ENCODE measurements around the gene SLC16A5. TPM values are rescaled to one million over a fixed set of nuclear protein-coding genes. Genes with fewer than 3 reads are reported as not detected.

SLC16A5 gene
- total RNA-seq, 1 experiment from 2014 or later = 32.4 TPM

DNA sequence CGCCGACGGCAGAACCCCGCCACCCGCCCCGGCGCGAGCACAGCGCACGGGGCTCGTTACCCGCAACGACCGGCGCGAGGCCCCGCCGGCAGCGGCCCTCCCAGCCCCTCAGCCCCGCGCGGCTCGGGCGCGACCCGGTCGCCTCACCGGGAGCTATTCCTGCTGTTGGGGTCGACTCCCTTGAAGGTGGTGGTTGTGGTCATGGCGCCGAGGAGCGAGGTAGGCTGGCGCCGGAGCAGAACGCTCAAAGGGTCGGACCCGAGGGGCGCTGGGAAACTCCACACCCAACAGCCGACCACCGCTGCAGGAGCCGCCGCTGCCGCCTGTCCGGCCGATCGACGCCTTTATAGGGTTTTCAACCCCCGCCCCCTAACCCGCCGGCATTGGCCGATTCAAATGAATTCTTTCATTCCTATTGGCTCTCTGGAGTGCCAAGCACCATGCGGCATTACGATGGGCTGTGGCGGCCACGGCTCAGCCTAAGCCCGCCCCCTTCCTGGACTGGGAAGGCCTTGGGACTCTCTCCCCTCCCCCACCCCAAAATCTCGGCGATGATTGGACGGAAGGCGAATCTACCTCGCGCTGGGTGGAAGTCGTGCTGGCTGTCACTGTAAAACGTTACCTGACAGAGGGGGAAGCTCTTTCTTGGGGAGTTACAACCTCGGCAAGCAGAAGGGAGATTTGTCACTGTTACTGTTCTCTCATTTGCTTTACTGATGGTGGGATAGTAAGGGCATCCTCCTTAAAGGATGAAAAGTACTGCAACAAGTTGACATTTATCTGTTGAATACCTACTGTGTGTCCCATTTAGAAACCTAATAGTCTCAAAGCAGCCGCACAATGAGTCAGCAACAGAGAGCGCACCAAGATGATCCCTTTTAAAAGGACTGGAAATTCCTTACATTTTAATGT is 66.7 kb downstream of the SLC16A5 start, which contains the start of gene JPT1 (continued):
- TF ChIP-seq SOX15 (CRISPR knock-in tag; IDR thresholded peaks at IDR 0.05) (no peak), ATF1 (CRISPR knock-in tag; IDR thresholded peaks at IDR 0.05) (no peak), MLX (CRISPR knock-in tag; IDR thresholded peaks at IDR 0.05) (0 out of 2 replicates have a peak, but pooled peaks have one; percentile 37), NR3C1 (CRISPR knock-in tag; conservative IDR thresholded peaks at IDR 0.05; ENCODE audit: low read depth) (no peak), OVOL2 (CRISPR knock-in tag; IDR thresholded peaks at IDR 0.05; ENCODE audit: borderline replicate concordance) (no peak), CTCF (IDR thresholded peaks at IDR 0.05) (no peak), ZNF423 (CRISPR knock-in tag; IDR thresholded peaks at IDR 0.05) (no peak), E2F4 (CRISPR knock-in tag; IDR thresholded peaks at IDR 0.05; ENCODE audit: borderline replicate concordance, low read depth) (no peak), JAZF1 (CRISPR knock-in tag; IDR thresholded peaks at IDR 0.05) (no peak), TP53 (CRISPR knock-in tag; IDR thresholded peaks at IDR 0.05) (no peak), RORB (CRISPR knock-in tag; IDR thresholded peaks at IDR 0.05) (no peak), MXD4 (CRISPR knock-in tag; IDR thresholded peaks at IDR 0.05; ENCODE audit: borderline replicate concordance) (no peak), ZNF512 (CRISPR knock-in tag; IDR thresholded peaks at IDR 0.05; ENCODE audit: borderline replicate concordance) (no peak), HMGA2 (CRISPR knock-in tag; IDR thresholded peaks at IDR 0.05) (no peak)
- TF ChIP-seq, protein P1, sequence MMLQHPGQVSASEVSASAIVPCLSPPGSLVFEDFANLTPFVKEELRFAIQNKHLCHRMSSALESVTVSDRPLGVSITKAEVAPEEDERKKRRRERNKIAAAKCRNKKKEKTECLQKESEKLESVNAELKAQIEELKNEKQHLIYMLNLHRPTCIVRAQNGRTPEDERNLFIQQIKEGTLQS (CRISPR knock-in tag; conservative IDR thresholded peaks at IDR 0.05) = no peak
- TF ChIP-seq, protein P2, sequence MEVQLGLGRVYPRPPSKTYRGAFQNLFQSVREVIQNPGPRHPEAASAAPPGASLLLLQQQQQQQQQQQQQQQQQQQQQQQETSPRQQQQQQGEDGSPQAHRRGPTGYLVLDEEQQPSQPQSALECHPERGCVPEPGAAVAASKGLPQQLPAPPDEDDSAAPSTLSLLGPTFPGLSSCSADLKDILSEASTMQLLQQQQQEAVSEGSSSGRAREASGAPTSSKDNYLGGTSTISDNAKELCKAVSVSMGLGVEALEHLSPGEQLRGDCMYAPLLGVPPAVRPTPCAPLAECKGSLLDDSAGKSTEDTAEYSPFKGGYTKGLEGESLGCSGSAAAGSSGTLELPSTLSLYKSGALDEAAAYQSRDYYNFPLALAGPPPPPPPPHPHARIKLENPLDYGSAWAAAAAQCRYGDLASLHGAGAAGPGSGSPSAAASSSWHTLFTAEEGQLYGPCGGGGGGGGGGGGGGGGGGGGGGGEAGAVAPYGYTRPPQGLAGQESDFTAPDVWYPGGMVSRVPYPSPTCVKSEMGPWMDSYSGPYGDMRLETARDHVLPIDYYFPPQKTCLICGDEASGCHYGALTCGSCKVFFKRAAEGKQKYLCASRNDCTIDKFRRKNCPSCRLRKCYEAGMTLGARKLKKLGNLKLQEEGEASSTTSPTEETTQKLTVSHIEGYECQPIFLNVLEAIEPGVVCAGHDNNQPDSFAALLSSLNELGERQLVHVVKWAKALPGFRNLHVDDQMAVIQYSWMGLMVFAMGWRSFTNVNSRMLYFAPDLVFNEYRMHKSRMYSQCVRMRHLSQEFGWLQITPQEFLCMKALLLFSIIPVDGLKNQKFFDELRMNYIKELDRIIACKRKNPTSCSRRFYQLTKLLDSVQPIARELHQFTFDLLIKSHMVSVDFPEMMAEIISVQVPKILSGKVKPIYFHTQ (CRISPR knock-in tag; IDR thresholded peaks at IDR 0.05) = 0 out of 2 replicates have a peak, but pooled peaks have one; percentile 33
- TF ChIP-seq, protein P3, sequence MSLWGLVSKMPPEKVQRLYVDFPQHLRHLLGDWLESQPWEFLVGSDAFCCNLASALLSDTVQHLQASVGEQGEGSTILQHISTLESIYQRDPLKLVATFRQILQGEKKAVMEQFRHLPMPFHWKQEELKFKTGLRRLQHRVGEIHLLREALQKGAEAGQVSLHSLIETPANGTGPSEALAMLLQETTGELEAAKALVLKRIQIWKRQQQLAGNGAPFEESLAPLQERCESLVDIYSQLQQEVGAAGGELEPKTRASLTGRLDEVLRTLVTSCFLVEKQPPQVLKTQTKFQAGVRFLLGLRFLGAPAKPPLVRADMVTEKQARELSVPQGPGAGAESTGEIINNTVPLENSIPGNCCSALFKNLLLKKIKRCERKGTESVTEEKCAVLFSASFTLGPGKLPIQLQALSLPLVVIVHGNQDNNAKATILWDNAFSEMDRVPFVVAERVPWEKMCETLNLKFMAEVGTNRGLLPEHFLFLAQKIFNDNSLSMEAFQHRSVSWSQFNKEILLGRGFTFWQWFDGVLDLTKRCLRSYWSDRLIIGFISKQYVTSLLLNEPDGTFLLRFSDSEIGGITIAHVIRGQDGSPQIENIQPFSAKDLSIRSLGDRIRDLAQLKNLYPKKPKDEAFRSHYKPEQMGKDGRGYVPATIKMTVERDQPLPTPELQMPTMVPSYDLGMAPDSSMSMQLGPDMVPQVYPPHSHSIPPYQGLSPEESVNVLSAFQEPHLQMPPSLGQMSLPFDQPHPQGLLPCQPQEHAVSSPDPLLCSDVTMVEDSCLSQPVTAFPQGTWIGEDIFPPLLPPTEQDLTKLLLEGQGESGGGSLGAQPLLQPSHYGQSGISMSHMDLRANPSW (CRISPR knock-in tag; conservative IDR thresholded peaks at IDR 0.05; ENCODE audit: low read depth) = no peak
- TF ChIP-seq, protein P4, sequence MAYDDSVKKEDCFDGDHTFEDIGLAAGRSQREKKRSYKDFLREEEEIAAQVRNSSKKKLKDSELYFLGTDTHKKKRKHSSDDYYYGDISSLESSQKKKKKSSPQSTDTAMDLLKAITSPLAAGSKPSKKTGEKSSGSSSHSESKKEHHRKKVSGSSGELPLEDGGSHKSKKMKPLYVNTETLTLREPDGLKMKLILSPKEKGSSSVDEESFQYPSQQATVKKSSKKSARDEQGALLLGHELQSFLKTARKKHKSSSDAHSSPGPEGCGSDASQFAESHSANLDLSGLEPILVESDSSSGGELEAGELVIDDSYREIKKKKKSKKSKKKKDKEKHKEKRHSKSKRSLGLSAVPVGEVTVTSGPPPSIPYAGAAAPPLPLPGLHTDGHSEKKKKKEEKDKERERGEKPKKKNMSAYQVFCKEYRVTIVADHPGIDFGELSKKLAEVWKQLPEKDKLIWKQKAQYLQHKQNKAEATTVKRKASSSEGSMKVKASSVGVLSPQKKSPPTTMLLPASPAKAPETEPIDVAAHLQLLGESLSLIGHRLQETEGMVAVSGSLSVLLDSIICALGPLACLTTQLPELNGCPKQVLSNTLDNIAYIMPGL (CRISPR knock-in tag; IDR thresholded peaks at IDR 0.05) = peak; percentile 61; the same call in 1 of the 2 replicates
- TF ChIP-seq, protein P5, sequence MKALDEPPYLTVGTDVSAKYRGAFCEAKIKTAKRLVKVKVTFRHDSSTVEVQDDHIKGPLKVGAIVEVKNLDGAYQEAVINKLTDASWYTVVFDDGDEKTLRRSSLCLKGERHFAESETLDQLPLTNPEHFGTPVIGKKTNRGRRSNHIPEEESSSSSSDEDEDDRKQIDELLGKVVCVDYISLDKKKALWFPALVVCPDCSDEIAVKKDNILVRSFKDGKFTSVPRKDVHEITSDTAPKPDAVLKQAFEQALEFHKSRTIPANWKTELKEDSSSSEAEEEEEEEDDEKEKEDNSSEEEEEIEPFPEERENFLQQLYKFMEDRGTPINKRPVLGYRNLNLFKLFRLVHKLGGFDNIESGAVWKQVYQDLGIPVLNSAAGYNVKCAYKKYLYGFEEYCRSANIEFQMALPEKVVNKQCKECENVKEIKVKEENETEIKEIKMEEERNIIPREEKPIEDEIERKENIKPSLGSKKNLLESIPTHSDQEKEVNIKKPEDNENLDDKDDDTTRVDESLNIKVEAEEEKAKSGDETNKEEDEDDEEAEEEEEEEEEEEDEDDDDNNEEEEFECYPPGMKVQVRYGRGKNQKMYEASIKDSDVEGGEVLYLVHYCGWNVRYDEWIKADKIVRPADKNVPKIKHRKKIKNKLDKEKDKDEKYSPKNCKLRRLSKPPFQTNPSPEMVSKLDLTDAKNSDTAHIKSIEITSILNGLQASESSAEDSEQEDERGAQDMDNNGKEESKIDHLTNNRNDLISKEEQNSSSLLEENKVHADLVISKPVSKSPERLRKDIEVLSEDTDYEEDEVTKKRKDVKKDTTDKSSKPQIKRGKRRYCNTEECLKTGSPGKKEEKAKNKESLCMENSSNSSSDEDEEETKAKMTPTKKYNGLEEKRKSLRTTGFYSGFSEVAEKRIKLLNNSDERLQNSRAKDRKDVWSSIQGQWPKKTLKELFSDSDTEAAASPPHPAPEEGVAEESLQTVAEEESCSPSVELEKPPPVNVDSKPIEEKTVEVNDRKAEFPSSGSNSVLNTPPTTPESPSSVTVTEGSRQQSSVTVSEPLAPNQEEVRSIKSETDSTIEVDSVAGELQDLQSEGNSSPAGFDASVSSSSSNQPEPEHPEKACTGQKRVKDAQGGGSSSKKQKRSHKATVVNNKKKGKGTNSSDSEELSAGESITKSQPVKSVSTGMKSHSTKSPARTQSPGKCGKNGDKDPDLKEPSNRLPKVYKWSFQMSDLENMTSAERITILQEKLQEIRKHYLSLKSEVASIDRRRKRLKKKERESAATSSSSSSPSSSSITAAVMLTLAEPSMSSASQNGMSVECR (CRISPR knock-in tag; IDR thresholded peaks at IDR 0.05; ENCODE audit: borderline replicate concordance) = peak; percentile 80
